H1 (cell line): ENCODE results near the gene PRRX1. TPM values are rescaled to one million over a fixed set of nuclear protein-coding genes. Genes with fewer than 3 reads are reported as not detected.

Experiments
- CTCF ChIA-PET: fragments of 300-600 bp; sonication (Branson Sonifier 250); formaldehyde crosslinking; loops from one replicate; lab custom pipeline; 2021; ENCODE audit not compliant: partially characterized antibody; lab: Charles Lee
- POLR2A ChIA-PET: fragments of 300-600 bp; sonication (Branson Sonifier 250); formaldehyde crosslinking; loops from one replicate; lab custom pipeline; 2021; ENCODE audit warnings: inconsistent platforms; ENCODE audit not compliant: partially characterized antibody; lab: Charles Lee
- DNase-seq, 2 experiments: peaks; one replicate each; pipeline versions ENCODE4 v3.0.0 to v3.0.0-alpha.2; 2010 to 2022; ENCODE audit warnings: low spot score in 2 of 2, low read depth in 1 of 2, mixed read lengths in 1 of 2
- FAIRE-seq: peaks from 2 replicates; lab custom pipeline; 2011; peaks lifted over from hg19 to GRCh38; lab: Jason Lieb, UNC
- H2AFZ ChIP-seq: 2 replicates; pipeline ENCODE4 v1.8.1; 2012; ENCODE audit warnings: low read length, inconsistent platforms
- H2AK5ac ChIP-seq: 2 replicates; pipeline ENCODE4 v1.6.1; 2013; ENCODE audit warnings: low read depth, low read length
- H2BK120ac ChIP-seq: replicated peaks from 2 replicates; pipeline ENCODE3; 2013; ENCODE audit warnings: low read depth, low read length, inconsistent platforms
- H2BK12ac ChIP-seq: 2 replicates; pipeline ENCODE4 v1.6.1; 2013; ENCODE audit warnings: low read depth, low read length
- H2BK15ac ChIP-seq: 2 replicates; pipeline ENCODE4 v1.6.1; 2013; ENCODE audit warnings: low read length
- H2BK20ac ChIP-seq: 2 replicates; pipeline ENCODE4 v1.6.1; 2013; ENCODE audit warnings: low read length
- H2BK5ac ChIP-seq: 2 replicates; pipeline ENCODE4 v1.6.1; 2013; ENCODE audit warnings: low read depth, low read length
- H3K14ac ChIP-seq: 2 replicates; pipeline ENCODE4 v1.6.1; 2013; ENCODE audit warnings: inconsistent platforms; ENCODE audit not compliant: insufficient read length
- H3K18ac ChIP-seq: 2 replicates; pipeline ENCODE4 v1.6.1; 2013; ENCODE audit warnings: low read length; ENCODE audit errors: extremely low read depth
- H3K23ac ChIP-seq: 2 replicates; pipeline ENCODE4 v1.6.1; 2013; ENCODE audit warnings: inconsistent platforms; ENCODE audit not compliant: insufficient read length
- H3K23me2 ChIP-seq: 2 replicates; pipeline ENCODE4 v1.6.1; 2013; ENCODE audit warnings: low read depth, low read length
- H3K27ac ChIP-seq: 2 replicates; pipeline ENCODE4 v1.6.1; 2011; ENCODE audit warnings: low read depth, low read length, inconsistent platforms
- H3K27me3 ChIP-seq, 4 experiments: replicated peaks in 1 of 4; 1 replicate in 1 of 4; 2 replicates in 3 of 4; pipeline versions ENCODE4 v1.6.1 to v1.8.1; 2011 to 2013; ENCODE audit warnings: low read length in 3 of 4, mild to moderate bottlenecking in 3 of 4, inconsistent platforms in 2 of 4, mixed read lengths in 2 of 4, moderate library complexity in 1 of 4; ENCODE audit not compliant: control insufficient read depth in 3 of 4, insufficient read depth in 3 of 4; ENCODE audit errors: extremely low read depth in 1 of 4
- H3K36me3 ChIP-seq, 4 experiments: 2 replicates each; pipeline versions ENCODE4 v1.6.1 to v1.8.1; 2011 to 2013; ENCODE audit warnings: mild to moderate bottlenecking in 4 of 4, low read length in 3 of 4, moderate library complexity in 2 of 4, control low read depth in 1 of 4, inconsistent platforms in 1 of 4; ENCODE audit not compliant: insufficient read depth in 4 of 4, control insufficient read depth in 2 of 4
- H3K4ac ChIP-seq: replicated peaks from 2 replicates; pipeline ENCODE3; 2013; ENCODE audit warnings: low read length, low read depth, mixed read lengths, inconsistent platforms; ENCODE audit not compliant: insufficient read length
- H3K4me1 ChIP-seq, 4 experiments: replicated peaks in 1 of 4; 1 replicate in 1 of 4; 2 replicates in 3 of 4; pipeline versions ENCODE4 v1.6.1 to v1.8.1; 2011 to 2013; ENCODE audit warnings: low read length in 3 of 4, inconsistent platforms in 2 of 4, mixed read lengths in 1 of 4; ENCODE audit not compliant: insufficient read depth in 4 of 4, control insufficient read depth in 3 of 4
- H3K4me2 ChIP-seq, 2 experiments: 2 replicates each; pipeline versions ENCODE4 v1.6.1 to v1.8.1; 2011 to 2013; ENCODE audit warnings: low read depth in 2 of 2, low read length in 2 of 2, control low read depth in 1 of 2, inconsistent platforms in 1 of 2, mild to moderate bottlenecking in 1 of 2; ENCODE audit not compliant: insufficient read depth in 1 of 2
- H3K4me3 ChIP-seq, 4 experiments: fragments of 200-600, 300-600 bp in 1 of 4; sonication (generic), shearing (Covaris generic), sonication (Bioruptor Twin) in 1 of 4; 2 replicates each; pipeline versions ENCODE4 v1.5.1 to v1.8.1; 2011 to 2016; ENCODE audit warnings: low read length in 4 of 4, low read depth in 3 of 4, control low read depth in 2 of 4, inconsistent platforms in 2 of 4, mild to moderate bottlenecking in 2 of 4, mixed read lengths in 1 of 4, moderate library complexity in 1 of 4; ENCODE audit not compliant: insufficient read depth in 2 of 4; ENCODE audit errors: extremely low read depth in 1 of 4
- H3K56ac ChIP-seq: replicated peaks from 2 replicates; pipeline ENCODE3; 2013; ENCODE audit warnings: low read depth, mild to moderate bottlenecking, mixed read lengths, low read length, inconsistent platforms; ENCODE audit not compliant: insufficient read length
- H3K79me1 ChIP-seq: 2 replicates; pipeline ENCODE4 v1.6.1; 2013; ENCODE audit warnings: low read depth, low read length, control low read depth
- H3K79me2 ChIP-seq, 2 experiments: 2 replicates each; pipeline versions ENCODE4 v1.6.1 to v1.8.1; 2012 to 2013; ENCODE audit warnings: low read length in 2 of 2, mild to moderate bottlenecking in 2 of 2, inconsistent platforms in 1 of 2; ENCODE audit not compliant: insufficient read depth in 2 of 2, control insufficient read depth in 1 of 2
- H3K9ac ChIP-seq, 4 experiments: replicated peaks in 1 of 4; 1 replicate in 1 of 4; 2 replicates in 3 of 4; pipeline versions ENCODE4 v1.6.1 to v1.8.1; 2011 to 2013; ENCODE audit warnings: low read depth in 3 of 4, low read length in 3 of 4, control low read depth in 2 of 4, mild to moderate bottlenecking in 2 of 4, moderate library complexity in 2 of 4, inconsistent platforms in 1 of 4; ENCODE audit errors: extremely low read depth in 1 of 4
- H3K9me3 ChIP-seq, 2 experiments: 2 replicates each; pipeline versions ENCODE4 v1.6.1 to v1.8.1; 2012 to 2013; ENCODE audit warnings: mild to moderate bottlenecking in 2 of 2, moderate library complexity in 2 of 2, control low read depth in 1 of 2, inconsistent platforms in 1 of 2, low read depth in 1 of 2, low read length in 1 of 2, mixed read lengths in 1 of 2; ENCODE audit not compliant: insufficient read depth in 2 of 2
- H4K20me1 ChIP-seq, 2 experiments: replicated peaks in 1 of 2; 2 replicates each; pipeline versions ENCODE3 to v1.8.1; 2011 to 2013; ENCODE audit warnings: inconsistent platforms in 2 of 2, low read length in 2 of 2, mild to moderate bottlenecking in 1 of 2; ENCODE audit not compliant: insufficient read depth in 2 of 2, control insufficient read depth in 1 of 2
- H4K5ac ChIP-seq: 2 replicates; pipeline ENCODE4 v1.6.1; 2013; ENCODE audit warnings: low read length, low read depth, mixed read lengths, inconsistent platforms; ENCODE audit not compliant: insufficient read length
- H4K8ac ChIP-seq: 2 replicates; pipeline ENCODE4 v1.8.0; 2013; ENCODE audit warnings: mild to moderate bottlenecking, moderate library complexity, low read length, inconsistent platforms; ENCODE audit not compliant: insufficient read depth; ENCODE audit errors: extremely low read depth
- H4K91ac ChIP-seq: replicated peaks from 2 replicates; pipeline ENCODE3; 2013; ENCODE audit warnings: low read length, mixed read lengths, inconsistent platforms; ENCODE audit not compliant: insufficient read length
- CBX5 ChIP-seq: fragments of 300-800, 300-1000 bp; sonication (generic); IDR thresholded peaks from 2 replicates; pipeline ENCODE4 v1.7.1; 2016; ENCODE audit warnings: antibody characterized with exemption, low read length, low read depth
- E2F6 ChIP-seq: IDR thresholded peaks from 2 replicates; pipeline ENCODE4 v1.6.1; 2012; ENCODE audit warnings: inconsistent platforms
- EGR1 ChIP-seq: IDR thresholded peaks from 2 replicates; pipeline ENCODE4 v1.6.1; 2011; ENCODE audit warnings: low read depth, low read length, borderline replicate concordance
- EP300 ChIP-seq, 2 experiments: IDR thresholded peaks; 1 replicate in 1 of 2; 2 replicates in 1 of 2; pipeline ENCODE4 v1.6.1; 2011 to 2012; ENCODE audit warnings: low read depth in 2 of 2, low read length in 2 of 2, mild to moderate bottlenecking in 2 of 2, borderline replicate concordance in 1 of 2, inconsistent platforms in 1 of 2, moderate library complexity in 1 of 2
- JUN ChIP-seq: IDR thresholded peaks from 2 replicates; pipeline ENCODE4 v1.6.1; 2011; ENCODE audit warnings: low read depth, mild to moderate bottlenecking, improper control_type of control experiment, low read length
- KDM5A ChIP-seq: fragments of 200-600 bp; IDR thresholded peaks from 2 replicates; pipeline ENCODE4 v1.7.1; 2012; ENCODE audit warnings: mild to moderate bottlenecking, low read length, inconsistent platforms, mixed read lengths
- MAFK ChIP-seq: IDR thresholded peaks from 2 replicates; pipeline ENCODE4 v1.6.1; 2012; ENCODE audit warnings: low read depth, mild to moderate bottlenecking, improper control_type of control experiment, low read length
- NANOG ChIP-seq: IDR thresholded peaks from 2 replicates; pipeline ENCODE4 v1.6.1; 2011; ENCODE audit warnings: low read length, low read depth, mild to moderate bottlenecking, inconsistent platforms; ENCODE audit not compliant: insufficient read depth, poor library complexity, severe bottlenecking
- POLR2A ChIP-seq, 2 experiments: IDR thresholded peaks; 1 replicate in 1 of 2; 2 replicates in 1 of 2; pipeline ENCODE4 v1.6.1; 2011; ENCODE audit warnings: low read depth in 2 of 2, low read length in 2 of 2, mild to moderate bottlenecking in 2 of 2; ENCODE audit errors: control extremely low read depth in 1 of 2
- POU5F1 ChIP-seq: IDR thresholded peaks from 2 replicates; pipeline ENCODE4 v1.6.1; 2011; ENCODE audit warnings: low read depth, mild to moderate bottlenecking, low read length, moderate library complexity
- SIRT6 ChIP-seq: IDR thresholded peaks from one replicate; pipeline ENCODE4 v1.7.1; 2012; ENCODE audit warnings: low read length, inconsistent platforms
- SRF ChIP-seq: IDR thresholded peaks from 2 replicates; pipeline ENCODE4 v1.6.1; 2011; ENCODE audit warnings: mild to moderate bottlenecking, low read depth, low read length, moderate library complexity
- polyA plus RNA-seq, 7 experiments: library from polyadenylated mRNA; depleted of rRNA in 3 of 7; stranded (reverse) in 5 of 7; unstranded in 2 of 7; fragments of >200 nt in 5 of 7; fragments of 200-250 nt in 2 of 7; gene quantifications; 1 replicate in 5 of 7; 2 replicates in 1 of 7; 4 replicates in 1 of 7; pipeline versions ENCODE4 v1.2.1 to v1.2.3, GENCODE V29; 2011 to 2013; ENCODE audit warnings: missing spikeins in 2 of 7, mixed read lengths in 2 of 7
- total RNA-seq: library from RNA; stranded (reverse); fragmentation: NEBNext Ultra II Directional; extraction: Animal tissue kit (Norgen Biotek cat#: 25700); gene quantifications from 2 replicates; pipeline ENCODE4 v1.2.1, GENCODE V29; 2021

The PRRX1 gene
- total and polyA plus RNA-seq, 2 of the 8 experiments (the other 6 are each of a cell fraction or from before 2014, with no cell fraction given), result not detected

- H3K4ac ChIP-seq, result no peak overlapping the region
- H3K36me3 ChIP-seq, result no peaks in the 10 kb centered on the region
- H3K27ac ChIP-seq, result no peak overlapping the region
- H3K4me2 ChIP-seq, result no peak overlapping the region
- no peaks in the 10 kb centered on the region for H3K79me2 ChIP-seq
- no peak for FAIRE-seq
- H4K91ac ChIP-seq, result no peak overlapping the region
- H3K79me1 ChIP-seq, result no peaks in the 10 kb centered on the region
- H3K27me3 ChIP-seq, result no peaks in the 10 kb centered on the region
- H2BK20ac ChIP-seq, result no peak overlapping the region
- no peak overlapping the region for H2BK15ac ChIP-seq
- no peak overlapping the region for H3K14ac ChIP-seq
- H3K9ac ChIP-seq, result no peak overlapping the region
- H4K20me1 ChIP-seq, result no peaks in the 10 kb centered on the region
- H3K23me2 ChIP-seq, result no peaks in the 10 kb centered on the region; the same call in 1 of the 2 replicates
- H2BK12ac ChIP-seq, result no peak overlapping the region
- H4K8ac ChIP-seq, result no peak overlapping the region
- H3K4me1 ChIP-seq, result no peaks in the 10 kb centered on the region
- no peak overlapping the region for H3K4me3 ChIP-seq
- no peaks in the 10 kb centered on the region for H3K9me3 ChIP-seq
- CTCF ChIA-PET, result interaction anchor here (0.9 to 7.8 kb wide), 4 partner anchors 8 to 233 kb away, joined by 3 to 48 read pairs (median 5); no protein-coding TSS in a partner anchor
- no peak for DNase-seq
- no peak overlapping the region for H2BK5ac ChIP-seq
- H3K18ac ChIP-seq, result no peak overlapping the region
- no peak overlapping the region for H2AK5ac ChIP-seq
- no peak overlapping the region for H2BK120ac ChIP-seq
- H2AFZ ChIP-seq, result no peak overlapping the region
- POLR2A ChIA-PET, result no interaction called here
- H3K23ac ChIP-seq, result no peak overlapping the region
- H4K5ac ChIP-seq, result no peak overlapping the region
- no peak overlapping the region for H3K56ac ChIP-seq
- no peak for TF ChIP-seq KDM5A
- no peak for TF ChIP-seq NANOG
- no peak for TF ChIP-seq E2F6
- no peak for TF ChIP-seq EGR1
- no peak for TF ChIP-seq SIRT6
- no peak for TF ChIP-seq POU5F1
- no peak for TF ChIP-seq EP300 (IDR thresholded peaks at IDR 0.05; ENCODE audit: borderline replicate concordance in 1 of 2, low read depth in 2 of 2, low read length in 2 of 2)
- TF ChIP-seq MAFK, result no peak
- no peak for TF ChIP-seq JUN
- no peak for TF ChIP-seq CBX5
- no peak for TF ChIP-seq SRF
- TF ChIP-seq POLR2A (IDR thresholded peaks at IDR 0.05; ENCODE audit: control extremely low read depth in 1 of 2, low read depth in 2 of 2, low read length in 2 of 2), result no peak
Observed at GRCh38 chr1:170697316-170697715, 33.4 kb downstream of the PRRX1 start.
